Urinary bladder (tissue), 4 donors: Measurements from ENCODE around the gene CYTH4. TPM values are rescaled to one million over a fixed set of nuclear protein-coding genes. Genes with fewer than 3 reads are reported as not detected.

Experiments used
- DNase-seq: peaks from one replicate; pipeline ENCODE4 v3.0.0-alpha.2; 2015; ENCODE audit errors: extremely low spot score
- H3K27ac ChIP-seq: one replicate; pipeline ENCODE4 v1.5.1; 2013; ENCODE audit warnings: low read depth, mild to moderate bottlenecking, moderate library complexity
- H3K36me3 ChIP-seq: one replicate; pipeline ENCODE4 v1.6.1; 2013; ENCODE audit warnings: mild to moderate bottlenecking, moderate library complexity; ENCODE audit not compliant: insufficient read depth
- H3K4me1 ChIP-seq: one replicate; pipeline ENCODE4 v1.6.1; 2013; ENCODE audit warnings: mild to moderate bottlenecking, moderate library complexity; ENCODE audit not compliant: insufficient read depth
- H3K4me3 ChIP-seq: one replicate; pipeline ENCODE4 v1.5.1; 2013; ENCODE audit warnings: low read depth, low read length
- WGBS: extraction: QIAGEN DNeasy Blood & Tissue Kit; methylation state at CpG from one replicate; pipeline ENCODE4 v1.1.7; 2013; 5-methylcytosine and 5-hydroxymethylcytosine counted together
- polyA plus RNA-seq: library from polyadenylated mRNA; stranded (reverse); fragments of 200-250 nt; gene quantifications from one replicate; pipeline ENCODE4 v1.2.3, GENCODE V29; 2013
- total RNA-seq: library from RNA; depleted of rRNA; stranded (reverse); fragments of >200 nt; gene quantifications from one replicate; pipeline ENCODE4 v1.2.3, GENCODE V29; 2014
- donor health status: healthy with polysubstance abuse.
- donor health status: healthy.

Gene CYTH4
- total and polyA plus RNA-seq, 2 donors, result 5.2 to 10.8 TPM

DNA sequence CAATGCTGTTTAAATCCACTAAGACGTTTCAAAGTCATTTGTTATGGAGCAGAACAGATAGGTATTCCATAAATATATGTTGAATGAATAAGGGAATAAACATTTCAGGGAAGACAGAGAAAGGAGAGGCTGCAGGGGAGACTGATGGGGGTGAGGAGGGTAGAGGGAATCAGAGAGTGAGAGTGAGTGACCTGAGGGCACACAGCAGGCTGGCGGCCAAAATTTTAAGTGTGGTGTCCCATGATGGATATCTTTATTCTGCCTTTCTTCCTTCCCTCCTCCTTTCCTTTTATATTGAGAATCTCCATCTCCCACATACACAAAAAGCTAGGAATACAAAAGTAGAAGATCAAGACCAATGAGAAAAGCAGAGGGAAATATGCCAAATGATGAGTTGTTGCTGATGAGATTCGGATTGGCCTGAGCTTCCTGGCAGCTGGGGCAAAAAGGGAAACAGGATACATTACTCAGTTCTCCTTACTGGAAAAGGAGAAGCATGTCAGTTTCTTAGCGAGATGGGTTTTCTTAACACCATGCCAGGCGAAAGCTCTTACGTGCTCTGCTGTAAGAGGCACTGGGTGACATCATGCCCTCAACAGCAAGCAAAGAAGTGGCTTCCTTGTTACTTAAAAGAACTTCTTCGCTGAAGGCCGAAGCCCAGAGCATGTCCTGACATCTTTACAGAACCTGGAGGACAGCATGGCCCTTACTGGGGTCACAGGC lies 11.2 kb upstream of the CYTH4 start:
- Histone ChIP-seq H3K4me3 (no peak overlapping the region), H3K36me3 (no peaks in the 10 kb centered on the region), H3K27ac (no peak overlapping the region), H3K4me1 (no peaks in the 10 kb centered on the region)
- DNase-seq, result no peak
- WGBS, result 71% methylated on average over 8 of the region's 8 CpGs

DNA sequence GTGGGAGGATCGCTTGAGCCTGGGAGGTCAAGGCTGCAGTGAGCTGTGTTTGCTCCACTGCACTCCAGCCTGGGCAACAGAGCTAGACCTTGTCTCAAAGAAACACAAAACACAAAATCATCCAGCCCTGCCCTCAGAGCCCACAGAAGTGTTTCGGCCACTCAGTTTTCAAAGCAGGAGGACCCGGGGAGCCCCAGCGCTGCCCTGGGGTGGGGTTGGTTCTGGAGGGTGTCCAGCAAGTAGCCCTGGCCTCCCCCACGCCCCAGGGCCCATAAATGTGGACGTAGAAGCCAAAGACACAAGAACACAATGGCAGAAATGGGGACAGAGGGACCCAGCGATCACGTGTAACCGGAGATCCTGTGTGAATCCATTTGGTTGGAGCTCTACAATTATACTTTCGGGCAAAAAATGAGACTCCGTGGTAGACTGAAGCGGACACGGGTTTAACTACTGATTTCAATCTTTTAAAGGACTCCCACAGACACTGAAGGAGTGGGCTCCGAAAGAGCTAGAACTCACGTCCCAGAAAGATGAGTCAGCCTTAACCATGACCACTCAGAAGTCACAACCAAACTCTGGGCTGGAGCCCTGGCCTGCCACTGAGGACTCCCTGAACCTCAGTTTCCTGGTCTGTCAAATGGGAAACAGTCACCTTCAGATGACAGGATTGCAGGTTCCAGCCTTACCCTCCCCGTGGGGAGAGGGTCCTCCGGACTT lies 9.0 kb upstream of the CYTH4 start:
- DNase-seq, result no peak

DNA sequence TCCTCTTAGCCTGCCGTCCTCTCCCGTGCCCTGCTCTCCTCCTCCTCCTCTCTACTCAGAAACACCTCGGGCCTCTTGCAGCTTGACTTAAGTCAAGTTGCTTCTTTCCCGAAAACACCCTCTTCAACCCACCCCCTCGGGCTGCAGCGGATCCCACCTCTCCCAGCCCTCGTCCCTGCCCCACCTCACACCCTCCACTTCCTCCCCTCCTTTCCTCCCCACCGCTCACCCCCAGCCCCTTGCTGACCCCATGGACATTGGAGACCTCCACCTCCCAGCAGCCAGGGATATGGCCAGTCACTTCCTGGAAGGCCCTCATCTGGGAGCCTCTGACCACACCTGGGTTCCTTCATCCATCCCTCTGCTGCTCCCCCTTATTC lies 8.5 kb upstream of the CYTH4 start:
- Histone ChIP-seq H3K36me3 (no peaks in the 10 kb centered on the region), H3K27ac (no peak overlapping the region), H3K4me3 (no peak overlapping the region), H3K4me1 (no peaks in the 10 kb centered on the region)
- 64% methylated on average over 8 of the region's 8 CpGs for WGBS
- no peak for DNase-seq

More for the DNA sequence above, 9.0 kb upstream of the CYTH4 start:
- no peaks in the 10 kb centered on the region for H3K4me1 ChIP-seq
- no peak overlapping the region for H3K4me3 ChIP-seq
- 53% methylated on average over 17 of the region's 17 CpGs for WGBS
- H3K27ac ChIP-seq, result no peak overlapping the region
- no peaks in the 10 kb centered on the region for H3K36me3 ChIP-seq

DNA sequence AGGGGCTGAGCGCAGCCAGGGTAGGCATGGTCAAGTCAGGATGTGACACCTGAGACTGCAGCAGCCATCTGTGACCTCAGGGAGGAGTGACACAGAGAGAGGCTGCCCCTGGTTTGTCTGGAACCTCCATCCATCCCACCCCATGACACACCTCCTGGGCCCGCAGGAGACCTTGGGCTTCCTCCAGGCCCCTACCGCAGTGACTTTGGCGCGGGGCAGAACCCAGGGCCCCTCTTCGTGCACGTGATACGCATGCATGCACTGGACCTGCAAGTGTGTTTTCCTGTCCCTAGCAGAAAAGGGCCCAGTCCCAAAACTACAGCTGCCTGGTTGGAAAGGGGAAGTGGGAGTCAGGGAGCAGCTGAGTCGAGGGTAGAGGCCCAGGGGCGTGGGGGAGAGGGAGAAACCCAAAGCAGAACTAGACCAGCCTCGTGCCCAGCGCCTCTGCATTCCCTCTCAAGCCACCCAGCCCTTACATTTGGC lies 7.9 kb upstream of the CYTH4 start:
- 72% methylated on average over 12 of the region's 12 CpGs for WGBS
- no peak overlapping the region for H3K27ac ChIP-seq

DNA sequence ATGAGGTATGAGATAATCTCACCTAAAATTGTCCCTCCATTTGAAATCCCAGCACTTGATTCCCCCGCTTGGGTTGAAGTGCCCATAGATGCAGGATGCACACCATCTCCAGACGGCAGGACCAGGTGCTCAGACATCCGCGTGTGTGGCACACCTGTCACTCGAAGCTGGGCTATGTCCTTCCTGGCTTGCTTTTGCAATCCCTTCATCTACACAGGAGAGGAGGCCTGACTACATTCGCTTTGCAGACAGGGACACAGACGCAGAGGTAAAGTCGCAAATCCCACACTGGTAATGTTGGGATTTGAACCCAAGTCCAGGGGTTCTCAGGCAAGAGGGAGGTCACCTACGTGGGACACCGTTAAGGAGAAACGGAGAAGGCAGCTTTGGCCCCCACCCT lies 7.2 kb upstream of the CYTH4 start:
- H3K27ac ChIP-seq, result no peak overlapping the region
- no peaks in the 10 kb centered on the region for H3K4me1 ChIP-seq
- 86% methylated on average over 11 of the region's 11 CpGs for WGBS
- H3K4me3 ChIP-seq, result no peak overlapping the region
- no peaks in the 10 kb centered on the region for H3K36me3 ChIP-seq
- no peak for DNase-seq

More for the DNA sequence above, 7.9 kb upstream of the CYTH4 start:
- H3K4me3 ChIP-seq, result no peak overlapping the region
- no peaks in the 10 kb centered on the region for H3K36me3 ChIP-seq
- no peak for DNase-seq
- H3K4me1 ChIP-seq, result no peaks in the 10 kb centered on the region

DNA sequence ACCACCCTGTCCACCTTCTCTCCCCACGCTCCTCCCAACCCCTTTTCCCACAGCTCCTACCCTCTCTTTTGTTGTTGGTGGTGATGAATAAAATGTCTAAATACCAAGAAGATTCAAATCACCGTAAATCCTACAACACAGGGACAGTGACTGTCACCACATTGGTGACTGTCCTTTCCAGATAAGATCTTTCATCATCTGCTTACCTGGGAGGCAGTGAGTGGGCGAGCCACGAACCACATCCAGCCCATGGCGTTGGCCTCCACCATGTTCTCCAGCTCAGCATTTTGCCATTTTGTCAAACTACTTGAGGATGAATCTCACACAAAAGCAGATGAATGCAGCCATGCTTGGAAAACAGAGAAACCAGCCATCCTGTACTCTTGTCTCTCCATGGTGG lies 6.7 kb upstream of the CYTH4 start:
- Histone ChIP-seq H3K36me3 (no peaks in the 10 kb centered on the region), H3K27ac (no peak overlapping the region), H3K4me1 (no peaks in the 10 kb centered on the region), H3K4me3 (no peak overlapping the region)
- DNase-seq, result no peak
- WGBS, result 83% methylated on average over 5 of the region's 5 CpGs

DNA sequence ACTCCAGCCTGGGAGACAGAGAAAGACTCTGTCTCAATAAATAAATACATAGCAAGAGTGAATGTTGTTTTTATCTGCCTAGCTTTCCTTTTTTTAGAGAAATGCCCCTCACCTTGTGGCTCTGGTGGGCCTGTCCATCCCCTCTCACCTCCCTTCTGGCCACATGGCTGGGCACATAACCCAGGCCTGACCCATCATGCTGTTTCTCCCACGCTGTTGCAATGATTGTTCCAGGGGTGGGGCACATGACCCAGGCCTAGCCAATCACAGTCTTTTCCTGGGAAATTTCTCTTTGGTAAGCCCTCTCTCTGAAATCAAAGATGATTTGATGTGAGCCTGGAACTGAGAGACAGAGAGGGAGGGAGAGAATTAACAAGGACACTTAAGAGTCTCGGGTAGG lies 5.5 kb upstream of the CYTH4 start:
- H3K27ac ChIP-seq, result no peak overlapping the region
- H3K4me3 ChIP-seq, result no peak overlapping the region
- no peaks in the 10 kb centered on the region for H3K4me1 ChIP-seq
- no peak for DNase-seq
- WGBS, result 70% methylated on average over 2 of the region's 2 CpGs
- H3K36me3 ChIP-seq, result no peaks in the 10 kb centered on the region

DNA sequence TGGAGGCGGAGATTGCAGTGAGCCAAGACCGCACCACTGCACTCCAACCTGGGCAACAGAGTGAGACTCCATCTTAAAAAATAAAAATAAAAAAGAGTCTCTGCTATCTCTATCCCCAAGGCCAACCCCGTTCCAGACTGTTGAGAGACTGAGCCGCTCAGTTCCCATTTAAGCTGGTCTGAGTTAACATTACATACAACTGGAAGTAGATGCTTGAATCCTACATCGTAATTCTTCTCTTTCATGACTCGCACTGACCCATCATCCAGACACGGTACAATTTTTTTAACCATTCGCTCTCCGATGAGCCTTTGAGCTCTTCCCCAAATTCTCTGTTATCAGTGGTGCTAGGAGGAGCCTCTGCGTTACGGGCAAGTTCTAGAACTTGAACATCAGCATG lies 4.9 kb upstream of the CYTH4 start:
- no peak for DNase-seq
- no peaks in the 10 kb centered on the region for H3K4me1 ChIP-seq
- H3K4me3 ChIP-seq, result no peak overlapping the region
- H3K36me3 ChIP-seq, result no peaks in the 10 kb centered on the region
- H3K27ac ChIP-seq, result no peak overlapping the region
- WGBS, result 76% methylated on average over 11 of the region's 11 CpGs

DNA sequence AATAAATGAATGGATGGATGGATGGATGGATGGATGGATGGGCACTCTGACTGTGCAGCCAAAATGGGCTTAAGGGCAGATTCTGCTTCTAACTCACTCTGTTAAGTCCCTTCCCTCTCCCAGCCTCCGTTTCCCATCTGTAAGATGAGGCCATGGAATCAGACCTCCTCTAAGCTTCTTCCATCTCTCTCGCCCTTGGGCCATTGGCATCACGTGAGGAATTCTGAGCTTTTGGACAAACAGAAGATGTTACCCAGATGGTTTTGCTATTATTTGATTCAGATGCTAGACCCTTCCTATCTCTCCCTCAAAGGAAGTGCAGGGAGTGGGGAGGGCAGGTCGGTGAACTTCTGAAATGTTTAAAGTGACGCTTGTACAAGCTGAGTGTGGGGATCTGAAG lies 4.0 kb upstream of the CYTH4 start:
- Histone ChIP-seq H3K36me3 (no peaks in the 10 kb centered on the region), H3K4me1 (no peaks in the 10 kb centered on the region), H3K27ac (no peak overlapping the region), H3K4me3 (no peak overlapping the region)
- 48% methylated on average over 5 of the region's 5 CpGs for WGBS
- DNase-seq, result no peak

DNA sequence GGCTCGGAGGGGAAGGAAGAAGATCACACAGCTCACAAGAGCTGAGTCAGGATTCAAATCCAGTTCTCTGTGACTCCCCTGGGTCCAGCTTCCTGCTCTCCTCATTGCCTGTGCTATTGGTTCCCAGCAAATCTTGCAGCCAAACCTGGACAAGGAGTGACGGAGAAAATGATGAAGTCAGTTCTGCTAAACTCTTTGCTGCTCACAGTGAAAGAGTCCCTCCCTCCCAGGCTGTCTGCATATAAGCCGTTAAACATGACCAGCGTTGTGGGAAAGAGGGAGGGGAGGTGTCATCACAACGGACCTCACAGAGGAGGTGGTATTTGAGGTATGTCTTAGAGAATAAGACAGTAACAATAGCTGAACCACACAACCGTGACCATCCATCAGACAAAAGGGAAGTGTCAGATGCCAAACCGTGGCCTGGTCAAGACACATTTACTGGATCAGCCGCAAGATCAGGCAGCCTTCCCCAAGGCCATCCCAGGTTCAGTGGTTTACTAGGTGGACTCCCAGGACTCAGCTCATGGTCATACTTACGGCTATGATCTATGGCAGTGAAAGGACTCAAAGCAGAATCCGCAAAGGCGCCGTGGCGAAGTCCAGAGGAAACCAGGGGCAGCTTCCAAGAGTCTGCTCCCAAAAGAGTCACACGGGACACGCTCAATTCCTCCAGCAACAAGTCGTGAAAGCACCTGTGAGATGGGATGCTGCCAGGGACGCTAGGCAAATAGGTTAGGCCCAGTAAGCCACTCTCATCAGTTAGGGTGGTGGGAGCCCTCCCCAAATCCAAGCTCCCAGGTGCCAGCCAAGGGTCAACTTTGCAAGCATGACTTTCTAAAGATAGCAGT lies 2.8 kb upstream of the CYTH4 start:
- no peak overlapping the region for H3K27ac ChIP-seq
- H3K4me1 ChIP-seq, result no peaks in the 10 kb centered on the region
- DNase-seq, result no peak
- H3K4me3 ChIP-seq, result no peak overlapping the region
- WGBS, result 72% methylated on average over 17 of the region's 17 CpGs
- no peaks in the 10 kb centered on the region for H3K36me3 ChIP-seq

DNA sequence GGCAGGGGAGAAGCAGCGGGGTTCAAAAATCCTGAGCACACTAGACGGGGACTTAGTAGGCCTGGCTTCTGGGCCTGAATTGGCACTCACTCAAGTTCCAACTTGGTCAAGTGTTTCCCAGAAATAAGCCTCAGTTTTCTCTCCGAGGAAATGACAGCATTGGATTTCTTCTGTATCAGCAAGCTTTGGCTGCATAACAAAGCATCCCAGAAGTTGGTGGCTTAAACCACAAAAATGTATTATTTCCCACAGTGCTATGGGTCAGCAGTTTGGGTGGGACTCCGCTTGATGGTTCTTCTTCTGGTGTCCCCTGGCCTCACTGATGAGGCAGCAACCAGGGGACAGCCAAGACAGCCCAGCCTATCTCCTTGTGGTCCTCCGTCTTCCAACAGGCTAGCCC lies 1.6 kb upstream of the CYTH4 start:
- WGBS, result 95% methylated on average over 5 of the region's 5 CpGs
- H3K27ac ChIP-seq, result no peak overlapping the region
- no peak overlapping the region for H3K4me3 ChIP-seq
- no peaks in the 10 kb centered on the region for H3K36me3 ChIP-seq
- H3K4me1 ChIP-seq, result no peaks in the 10 kb centered on the region
- no peak for DNase-seq

DNA sequence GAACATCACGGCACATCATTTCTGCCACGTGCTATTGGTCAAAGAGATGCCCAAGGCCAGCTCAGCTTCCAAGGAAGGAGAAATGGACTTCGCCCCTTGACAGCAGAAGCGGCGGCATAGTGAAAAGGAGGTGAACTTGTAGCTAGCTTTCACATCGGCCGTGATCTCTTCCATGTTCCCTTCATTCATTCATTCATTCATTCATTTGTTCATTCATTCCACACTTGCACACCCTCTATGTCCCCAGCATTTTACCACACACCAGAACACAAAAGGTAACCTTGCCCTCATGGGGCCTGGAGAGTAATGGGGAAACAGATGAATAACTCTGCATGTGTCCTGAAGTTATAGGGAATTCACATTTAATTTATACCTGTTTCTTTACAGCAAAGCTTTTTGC lies 1.1 kb upstream of the CYTH4 start:
- no peaks in the 10 kb centered on the region for H3K36me3 ChIP-seq
- WGBS, result 83% methylated on average over 7 of the region's 7 CpGs
- no peak overlapping the region for H3K4me3 ChIP-seq
- H3K4me1 ChIP-seq, result no peaks in the 10 kb centered on the region
- DNase-seq, result no peak
- no peak overlapping the region for H3K27ac ChIP-seq

DNA sequence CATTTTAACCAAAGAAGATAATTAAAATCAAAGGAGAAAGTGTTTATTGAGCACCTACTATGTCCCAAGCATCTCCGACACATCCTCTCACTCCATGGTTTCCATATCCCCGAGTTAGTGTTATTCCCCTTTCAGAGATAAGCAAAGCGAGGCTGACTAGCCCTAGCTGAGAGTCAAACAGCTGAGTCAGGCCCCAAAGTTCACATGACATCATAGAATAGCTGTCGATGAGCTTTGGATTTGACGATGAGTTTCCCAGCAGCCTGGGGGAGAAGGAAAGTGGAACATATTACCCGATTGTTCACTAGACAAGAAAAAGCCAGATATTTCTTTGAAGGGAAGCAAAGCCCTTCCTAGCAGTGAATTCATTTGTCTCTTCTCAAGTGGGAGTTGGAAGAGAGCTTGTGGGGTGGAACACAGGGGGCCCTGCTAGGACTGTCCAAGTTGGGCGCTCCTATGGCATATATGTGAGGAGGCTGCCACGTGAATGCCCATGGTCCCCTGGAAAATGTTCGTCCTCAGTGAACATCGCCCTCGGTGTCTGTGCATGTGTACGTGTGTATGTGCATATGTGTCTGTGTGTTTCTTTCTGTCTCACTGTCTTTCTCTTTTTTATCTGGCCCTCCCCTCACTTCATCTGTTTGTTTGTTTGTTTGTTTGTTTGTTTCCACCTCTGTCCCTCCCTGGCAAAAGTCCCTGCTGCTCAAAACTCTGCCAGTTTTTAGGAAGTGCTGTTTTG lies 493 bp upstream of the CYTH4 start:
- DNase-seq, result no peak
- no peak overlapping the region for H3K27ac ChIP-seq
- H3K4me1 ChIP-seq, result no peaks in the 10 kb centered on the region
- H3K36me3 ChIP-seq, result no peaks in the 10 kb centered on the region
- no peak overlapping the region for H3K4me3 ChIP-seq
- WGBS, result 83% methylated on average over 12 of the region's 12 CpGs
